Naive thymus-derived CD8-positive, alpha-beta T cell (primary cell): ENCODE measurements around the gene NOL11. TPM values are rescaled to one million over a fixed set of nuclear protein-coding genes. Genes with fewer than 3 reads are reported as not detected.
"Not testable (repeated sequence)": the region's sequence is repeated elsewhere in the genome, so short reads cannot be mapped to it uniquely, and the experiment has no call there.

Experiments
- ATAC-seq, 2 donors: fragments of 150-1000 bp; cut with Tn5 transposase in 1 of 2; sonication (Bioruptor Pico), chemical (Tn5 transposase) in 1 of 2; 1 replicate in 1 of 2; 2 replicates in 1 of 2; pipeline ENCODE4 v1.10.0; 2021; ENCODE audit warnings: mild to moderate bottlenecking in 2 of 2, moderate library complexity in 2 of 2
- POLR2A ChIA-PET: fragments of 350-600 bp; sonication (Branson Sonifier 250); formaldehyde crosslinking; loops from one replicate; lab custom pipeline; 2021; ENCODE audit warnings: antibody characterized with exemption; lab: Charles Lee
- DNase-seq, 10 donors: peaks; one replicate each; pipeline versions ENCODE4 v3.0.0 to v3.0.0-alpha.2; 2020 to 2022
- H3K27ac Mint-ChIP-seq, 10 donors: one replicate each; pipeline ENCODE4 v1.8.0; 2020 to 2022; ENCODE audit warnings: mild to moderate bottlenecking in 10 of 10, mixed read lengths in 10 of 10, moderate library complexity in 4 of 10, inconsistent platforms in 1 of 10
- H3K27me3 Mint-ChIP-seq, 5 donors: one replicate each; pipeline ENCODE4 v1.8.0; 2021 to 2022; ENCODE audit warnings: mixed read lengths in 5 of 5
- H3K36me3 Mint-ChIP-seq, 3 donors: one replicate each; pipeline ENCODE4 v1.8.0; 2020 to 2022; ENCODE audit warnings: mixed read lengths in 3 of 3, mild to moderate bottlenecking in 2 of 3, inconsistent platforms in 1 of 3
- H3K4me1 Mint-ChIP-seq, 4 donors: one replicate each; pipeline ENCODE4 v1.8.0; 2021 to 2022; ENCODE audit warnings: mixed read lengths in 4 of 4
- H3K4me3 Mint-ChIP-seq, 10 donors: one replicate each; pipeline ENCODE4 v1.8.0; 2020 to 2022; ENCODE audit warnings: mild to moderate bottlenecking in 10 of 10, mixed read lengths in 10 of 10, moderate library complexity in 6 of 10, inconsistent platforms in 1 of 10
- H3K9me3 Mint-ChIP-seq, 9 donors: one replicate each; pipeline ENCODE4 v1.8.0; 2020 to 2022; ENCODE audit warnings: mixed read lengths in 9 of 9, mild to moderate bottlenecking in 3 of 9, inconsistent platforms in 1 of 9, moderate library complexity in 1 of 9
- polyA plus RNA-seq, 3 donors: library from polyadenylated mRNA; unstranded; fragments of 300-500 nt; fragmentation: Illumina TruSeq; gene quantifications; one replicate each; pipeline ENCODE4 v1.2.3, GENCODE V29; 2021
- total RNA-seq, 8 experiments: library from RNA in 2 of 8; stranded (reverse) in 2 of 8; gene quantifications; one replicate each; pipeline ENCODE4 v1.2.3 and lab custom pipeline; 2021 to 2026

The NOL11 gene
- total and polyA plus RNA-seq, 5 experiments from 2014 or later: 14.2 to 82.7 (median 34.8) TPM

GRCh38 chr17:67687511-67687910 lies 30.2 kb upstream of the NOL11 start:
- no peaks in the 10 kb centered on the region for H3K9me3 Mint-ChIP-seq
- H3K27me3 Mint-ChIP-seq: no peaks in the 10 kb centered on the region
- H3K4me3 Mint-ChIP-seq: no peak overlapping the region
- peak overlapping the region in 3 of 10 donors; percentile 10 to 79 (median 22) for H3K27ac Mint-ChIP-seq
- H3K36me3 Mint-ChIP-seq: peaks cover 0 to 49% (median 4%) of the 10 kb centered on the region in 3 donors
- POLR2A ChIA-PET: interaction anchor here (0.5 to 1.1 kb wide), 2 partner anchors 313 to 726 kb away, joined by 3 to 5 read pairs; no protein-coding TSS in a partner anchor
- DNase-seq (no peak), ATAC-seq (no peak)
- peaks cover 0 to 7% (median 4%) of the 10 kb centered on the region in 4 donors for H3K4me1 Mint-ChIP-seq

- peak overlapping the region in 2 of 10 donors; percentile 21 to 80 for H3K27ac Mint-ChIP-seq
- H3K36me3 Mint-ChIP-seq: peaks cover 0 to 68% (median 11%) of the 10 kb centered on the region in 3 donors
- DNase-seq: peak; percentile 7 to 69 (median 52)
- no peaks in the 10 kb centered on the region for H3K27me3 Mint-ChIP-seq
- ATAC-seq: peak; percentile 66 to 68
- H3K4me1 Mint-ChIP-seq: peaks cover 0 to 7% (median 4%) of the 10 kb centered on the region in 4 donors
- no peaks in the 10 kb centered on the region for H3K9me3 Mint-ChIP-seq
- no peak overlapping the region for H3K4me3 Mint-ChIP-seq
- POLR2A ChIA-PET: no interaction called here
These were observed 28.1 kb upstream of the NOL11 start for GRCh38 chr17:67689534-67690177.

GRCh38 chr17:67693811-67694210 lies 23.9 kb upstream of the NOL11 start:
- Mint-ChIP-seq H3K36me3 (peaks cover 0 to 35% (median 11%) of the 10 kb centered on the region in 3 donors), H3K4me3 (no peak overlapping the region), H3K9me3 (no peaks in the 10 kb centered on the region), H3K27me3 (no peaks in the 10 kb centered on the region), H3K27ac (peak overlapping the region in 3 of 10 donors; percentile 14 to 75 (median 31)), H3K4me1 (peaks cover 0 to 6% (median 2%) of the 10 kb centered on the region in 4 donors)
- ATAC-seq (no peak), DNase-seq (no peak)
- POLR2A ChIA-PET: no interaction called here

- POLR2A ChIA-PET: no interaction called here
- ATAC-seq: no peak
- Mint-ChIP-seq H3K27ac (peak overlapping the region in 4 of 10 donors; percentile 13 to 41 (median 26)), H3K4me1 (peaks cover 0 to 4% (median under 1%) of the 10 kb centered on the region in 4 donors), H3K4me3 (no peak overlapping the region), H3K36me3 (peaks cover 0 to 31% (median 11%) of the 10 kb centered on the region in 3 donors), H3K9me3 (no peaks in the 10 kb centered on the region), H3K27me3 (no peaks in the 10 kb centered on the region)
- no peak for DNase-seq
These were observed 21.4 kb upstream of the NOL11 start for GRCh38 chr17:67696347-67696746.

- H3K9me3 Mint-ChIP-seq: no peaks in the 10 kb centered on the region
- H3K4me3 Mint-ChIP-seq: no peak overlapping the region
- peak overlapping the region in 7 of 10 donors; percentile 20 to 85 (median 50) for H3K27ac Mint-ChIP-seq
- no peak for ATAC-seq
- POLR2A ChIA-PET: interaction anchor here (1.5 kb wide), 1 partner anchor 321 kb away, joined by 5 read pairs; no protein-coding TSS in a partner anchor
- DNase-seq: no peak
- H3K27me3 Mint-ChIP-seq: no peaks in the 10 kb centered on the region
- peaks cover 0 to 24% (median 9%) of the 10 kb centered on the region in 3 donors for H3K36me3 Mint-ChIP-seq
- peaks cover 0 to 4% (median under 1%) of the 10 kb centered on the region in 4 donors for H3K4me1 Mint-ChIP-seq
These were observed 20.8 kb upstream of the NOL11 start for GRCh38 chr17:67696853-67697498.

- ATAC-seq (no peak), DNase-seq (no peak)
- peak overlapping the region in 8 of 10 donors; percentile 3 to 55 (median 44) for H3K27ac Mint-ChIP-seq
- no peaks in the 10 kb centered on the region for H3K9me3 Mint-ChIP-seq
- H3K27me3 Mint-ChIP-seq: no peaks in the 10 kb centered on the region
- H3K4me1 Mint-ChIP-seq: peaks cover 0 to 4% (median 2%) of the 10 kb centered on the region in 4 donors
- H3K36me3 Mint-ChIP-seq: no peaks in the 10 kb centered on the region
- POLR2A ChIA-PET: interaction anchor here (0.6 to 1.2 kb wide), 4 partner anchors 9 to 391 kb away, joined by 3 to 4 read pairs (median 3); partner anchors contain the start of gene NOL11
- peak overlapping the region in 1 of 10 donors; percentile 2 for H3K4me3 Mint-ChIP-seq
These were observed 17.6 kb upstream of the NOL11 start for GRCh38 chr17:67700037-67700724.

- H3K4me3 Mint-ChIP-seq: no peak overlapping the region
- DNase-seq: no peak
These were observed 17.0 kb upstream of the NOL11 start for GRCh38 chr17:67700725-67701119.

GRCh38 chr17:67702861-67703260 lies 14.9 kb upstream of the NOL11 start:
- H3K4me1 Mint-ChIP-seq, POLR2A ChIA-PET, H3K36me3 Mint-ChIP-seq: not testable (repeated sequence)

More at GRCh38 chr17:67700725-67701119, 17.0 kb upstream of the NOL11 start:
- no peaks in the 10 kb centered on the region for H3K27me3 Mint-ChIP-seq
- H3K4me1 Mint-ChIP-seq: peaks cover 0 to 4% (median 2%) of the 10 kb centered on the region in 4 donors
- no peaks in the 10 kb centered on the region for H3K36me3 Mint-ChIP-seq
- no peak overlapping the region for H3K27ac Mint-ChIP-seq
- POLR2A ChIA-PET: interaction anchor here (0.5 to 1.2 kb wide), 5 partner anchors 9 to 392 kb away, joined by 3 to 4 read pairs (median 3); partner anchors contain the start of gene NOL11
- H3K9me3 Mint-ChIP-seq: no peaks in the 10 kb centered on the region
- ATAC-seq: no peak

GRCh38 chr17:67707442-67707841 lies 10.3 kb upstream of the NOL11 start:
- Mint-ChIP-seq H3K36me3 (no peaks in the 10 kb centered on the region), H3K9me3 (no peaks in the 10 kb centered on the region), H3K4me1 (peaks cover 0 to 2% (median 1%) of the 10 kb centered on the region in 4 donors), H3K27ac (peak overlapping the region in 1 of 10 donors; percentile 65), H3K4me3 (no peak overlapping the region), H3K27me3 (peaks cover 0 to 7% (median 2%) of the 10 kb centered on the region in 5 donors)
- ATAC-seq (no peak), DNase-seq (no peak)
- POLR2A ChIA-PET: interaction anchor here (0.6 to 1.3 kb wide), 2 partner anchors 43 to 256 kb away, joined by 3 read pairs; no protein-coding TSS in a partner anchor

More at GRCh38 chr17:67702861-67703260, 14.9 kb upstream of the NOL11 start:
- peak overlapping the region in 1 of 10 donors; percentile 45 for H3K4me3 Mint-ChIP-seq
- not testable (repeated sequence) for ATAC-seq, H3K9me3 Mint-ChIP-seq, H3K27me3 Mint-ChIP-seq, DNase-seq
- peak overlapping the region in 2 of 10 donors; percentile 24 to 46 for H3K27ac Mint-ChIP-seq

GRCh38 chr17:67708378-67708777 lies 9.4 kb upstream of the NOL11 start:
- peak overlapping the region in 1 of 10 donors; percentile 53 for H3K27ac Mint-ChIP-seq
- no peaks in the 10 kb centered on the region for H3K36me3 Mint-ChIP-seq
- H3K4me1 Mint-ChIP-seq: peaks cover 0 to 2% (median 1%) of the 10 kb centered on the region in 4 donors
- H3K9me3 Mint-ChIP-seq: no peaks in the 10 kb centered on the region
- H3K27me3 Mint-ChIP-seq: peaks cover 0 to 12% (median 2%) of the 10 kb centered on the region in 5 donors
- POLR2A ChIA-PET: no interaction called here
- no peak for ATAC-seq
- H3K4me3 Mint-ChIP-seq: peak overlapping the region in 1 of 10 donors; percentile 29
- DNase-seq: no peak

- H3K9me3 Mint-ChIP-seq: no peaks in the 10 kb centered on the region
These were observed 5.8 kb upstream of the NOL11 start for GRCh38 chr17:67711916-67712315.

GRCh38 chr17:67712375-67712774 lies 5.4 kb upstream of the NOL11 start:
- no peaks in the 10 kb centered on the region for H3K36me3 Mint-ChIP-seq
- peaks cover 0 to 12% (median 2%) of the 10 kb centered on the region in 5 donors for H3K27me3 Mint-ChIP-seq
- ATAC-seq: no peak
- H3K9me3 Mint-ChIP-seq: no peaks in the 10 kb centered on the region
- no peak for DNase-seq
- no peak overlapping the region for H3K27ac Mint-ChIP-seq
- peaks cover 4 to 9% (median 8%) of the 10 kb centered on the region in 4 donors for H3K4me1 Mint-ChIP-seq
- POLR2A ChIA-PET: interaction anchor here (0.6 kb wide), 1 partner anchor 372 kb away, joined by 6 read pairs; no protein-coding TSS in a partner anchor
- H3K4me3 Mint-ChIP-seq: no peak overlapping the region

More at GRCh38 chr17:67711916-67712315, 5.8 kb upstream of the NOL11 start:
- DNase-seq: no peak
- H3K36me3 Mint-ChIP-seq: no peaks in the 10 kb centered on the region
- H3K4me3 Mint-ChIP-seq: no peak overlapping the region
- POLR2A ChIA-PET: interaction anchor here (0.6 kb wide), 1 partner anchor 372 kb away, joined by 6 read pairs; no protein-coding TSS in a partner anchor
- no peak for ATAC-seq
- peak overlapping the region in 2 of 10 donors; percentile 21 for H3K27ac Mint-ChIP-seq
- peaks cover 0 to 12% (median 2%) of the 10 kb centered on the region in 5 donors for H3K27me3 Mint-ChIP-seq
- peaks cover 2 to 5% (median 5%) of the 10 kb centered on the region in 4 donors for H3K4me1 Mint-ChIP-seq
